Thoracic aorta (tissue), 2 donors: ENCODE results near the gene QRICH2. TPM values are rescaled to one million over a fixed set of nuclear protein-coding genes. Genes with fewer than 3 reads are reported as not detected.

ENCODE experiments used
- ATAC-seq: fragments of 150-250 bp; one replicate; pipeline ENCODE4 v1.8.0; 2017; ENCODE audit warnings: low read depth; ENCODE audit not compliant: insufficient number of reproducible peaks, low FRiP score
- DNase-seq: peaks from one replicate; pipeline ENCODE4 v3.0.0-alpha.2; 2020; ENCODE audit warnings: low spot score
- H3K27ac ChIP-seq, 2 donors: fragments of 200-600 bp; sonication (generic); 1 replicate in 1 of 2; 2 replicates in 1 of 2; pipeline ENCODE4 v1.5.1; 2016; ENCODE audit warnings: mild to moderate bottlenecking in 2 of 2, moderate library complexity in 2 of 2
- H3K27me3 ChIP-seq: fragments of 200-600 bp; sonication (generic); replicated peaks from 2 replicates; pipeline ENCODE4 v1.6.0; 2016; ENCODE audit warnings: mild to moderate bottlenecking; ENCODE audit not compliant: insufficient read depth
- H3K36me3 ChIP-seq: fragments of 200-600 bp; sonication (generic); one replicate; pipeline ENCODE4 v1.5.1; 2016
- H3K4me1 ChIP-seq, 2 donors: fragments of 200-600 bp; sonication (generic); 1 replicate in 1 of 2; 2 replicates in 1 of 2; pipeline versions ENCODE4 v1.5.1 to v1.6.0; 2016; ENCODE audit warnings: low read depth in 2 of 2, mild to moderate bottlenecking in 1 of 2; ENCODE audit not compliant: control insufficient read depth in 1 of 2
- H3K4me3 ChIP-seq: fragments of 200-600 bp; sonication (generic); 2 replicates; pipeline ENCODE4 v1.5.1; 2016; ENCODE audit warnings: mild to moderate bottlenecking
- H3K9me3 ChIP-seq: fragments of 200-600 bp; sonication (generic); 2 replicates; pipeline ENCODE4 v1.5.1; 2016
- total RNA-seq, 2 donors: library from RNA; depleted of rRNA; stranded (reverse); fragments of >200 nt; gene quantifications; one replicate each; pipeline versions ENCODE4 v1.1.0 to v1.2.3, GENCODE V29; 2016
- TF ChIP-seq, protein P1 (sequence below): fragments of 200-600 bp; sonication (generic); IDR thresholded peaks from one replicate; pipeline ENCODE4 v1.5.1; 2019; ENCODE audit warnings: antibody characterized with exemption

Gene QRICH2
- total RNA-seq, 2 donors from 2014 or later = 6.1 to 6.9 TPM

DNA sequence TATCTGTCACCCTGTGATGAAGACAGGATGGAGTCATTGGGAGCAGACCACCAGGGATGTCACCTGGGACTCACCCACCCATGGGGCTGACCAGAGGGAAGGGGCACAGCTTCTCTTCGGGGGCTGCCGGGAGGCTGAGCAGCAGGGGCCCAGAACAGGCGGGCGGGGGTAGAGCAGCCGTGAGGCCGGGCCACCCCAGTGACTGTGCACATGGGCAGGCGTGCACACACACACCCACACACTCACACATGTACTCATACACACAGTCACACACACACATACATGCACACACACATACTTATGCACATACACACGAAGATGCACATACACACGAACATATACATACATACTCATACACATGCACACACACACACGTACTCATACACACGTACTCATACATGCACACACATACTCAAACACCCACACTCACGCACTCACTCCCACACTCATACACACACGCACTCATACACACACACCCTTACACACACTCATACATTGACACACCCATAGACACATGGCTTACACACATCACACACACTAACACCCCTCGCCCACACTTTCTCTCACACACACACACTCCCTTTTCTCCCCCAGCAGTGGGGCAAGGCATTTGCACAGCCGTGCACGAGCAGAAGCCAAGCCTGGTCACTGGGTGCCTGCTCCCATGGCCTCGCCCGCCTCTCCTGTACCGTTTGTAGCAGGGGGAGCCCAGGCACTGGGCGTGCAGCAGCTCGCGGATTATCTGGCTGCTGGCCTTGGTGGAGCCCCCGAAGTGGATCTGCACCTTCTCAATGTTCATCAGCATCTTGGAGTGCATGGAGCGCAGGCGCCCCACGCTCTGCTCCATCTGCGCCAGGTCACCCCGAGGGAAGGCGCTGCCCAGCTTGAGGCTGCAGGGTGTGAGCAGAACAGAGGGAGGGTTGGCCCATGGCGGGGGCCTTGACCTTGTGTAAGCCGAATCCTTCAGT is 30.5 kb downstream of the QRICH2 start:
- no peak for DNase-seq
- H3K9me3 ChIP-seq = no peaks in the 10 kb centered on the region
- no peak for ATAC-seq
- no peak overlapping the region for H3K27ac ChIP-seq
- no peak overlapping the region for H3K4me3 ChIP-seq
- no peaks in the 10 kb centered on the region for H3K36me3 ChIP-seq
- H3K4me1 ChIP-seq = peaks cover 0 to 4% of the 10 kb centered on the region in 2 donors
- TF ChIP-seq, protein P1, sequence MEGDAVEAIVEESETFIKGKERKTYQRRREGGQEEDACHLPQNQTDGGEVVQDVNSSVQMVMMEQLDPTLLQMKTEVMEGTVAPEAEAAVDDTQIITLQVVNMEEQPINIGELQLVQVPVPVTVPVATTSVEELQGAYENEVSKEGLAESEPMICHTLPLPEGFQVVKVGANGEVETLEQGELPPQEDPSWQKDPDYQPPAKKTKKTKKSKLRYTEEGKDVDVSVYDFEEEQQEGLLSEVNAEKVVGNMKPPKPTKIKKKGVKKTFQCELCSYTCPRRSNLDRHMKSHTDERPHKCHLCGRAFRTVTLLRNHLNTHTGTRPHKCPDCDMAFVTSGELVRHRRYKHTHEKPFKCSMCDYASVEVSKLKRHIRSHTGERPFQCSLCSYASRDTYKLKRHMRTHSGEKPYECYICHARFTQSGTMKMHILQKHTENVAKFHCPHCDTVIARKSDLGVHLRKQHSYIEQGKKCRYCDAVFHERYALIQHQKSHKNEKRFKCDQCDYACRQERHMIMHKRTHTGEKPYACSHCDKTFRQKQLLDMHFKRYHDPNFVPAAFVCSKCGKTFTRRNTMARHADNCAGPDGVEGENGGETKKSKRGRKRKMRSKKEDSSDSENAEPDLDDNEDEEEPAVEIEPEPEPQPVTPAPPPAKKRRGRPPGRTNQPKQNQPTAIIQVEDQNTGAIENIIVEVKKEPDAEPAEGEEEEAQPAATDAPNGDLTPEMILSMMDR = no peak
- no peaks in the 10 kb centered on the region for H3K27me3 ChIP-seq

DNA sequence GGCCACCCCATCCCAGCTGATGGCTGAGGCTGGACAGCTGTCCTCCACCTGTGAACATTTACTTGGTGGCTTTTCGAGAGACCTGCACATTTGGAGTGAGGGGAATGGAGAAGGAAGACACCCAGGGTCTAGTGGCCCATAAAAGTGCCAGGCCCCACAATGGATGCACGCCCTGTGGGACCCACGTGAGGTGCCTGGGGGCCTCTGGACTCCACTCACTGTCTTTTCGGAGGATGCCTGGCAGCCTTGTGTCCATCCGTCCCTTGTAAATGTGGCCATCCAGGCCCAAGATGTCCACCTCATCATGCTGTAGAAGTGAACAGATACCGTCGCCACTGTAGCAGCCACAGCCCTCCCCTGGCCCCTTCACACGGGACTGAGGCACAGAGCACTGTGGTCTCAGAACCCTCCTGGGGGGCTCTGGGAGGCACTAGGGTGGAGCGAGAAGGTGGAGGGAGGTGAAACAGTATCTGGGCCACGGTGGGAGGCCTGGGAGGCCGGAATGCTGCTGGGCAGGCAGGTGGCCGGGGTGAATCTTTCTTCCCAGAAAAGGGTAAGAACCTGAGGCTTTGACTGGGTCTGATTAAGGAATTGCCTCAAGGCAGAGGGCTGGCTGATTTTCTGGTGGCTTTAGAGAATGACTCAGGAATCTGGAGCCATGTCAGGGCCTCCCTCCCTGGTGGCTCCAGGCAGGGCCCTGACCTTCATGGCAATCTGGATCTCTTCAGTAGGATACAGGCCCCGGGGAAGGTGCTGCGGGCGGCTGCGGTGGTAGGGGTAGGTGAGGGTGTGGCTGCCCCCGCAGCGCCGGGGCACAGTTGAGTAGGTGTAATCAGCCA is 31.4 kb downstream of the QRICH2 start:
- H3K4me3 ChIP-seq = no peak overlapping the region
- ATAC-seq = no peak
- no peaks in the 10 kb centered on the region for H3K9me3 ChIP-seq
- TF ChIP-seq, protein P1 = no peak
- H3K27ac ChIP-seq = no peak overlapping the region
- H3K36me3 ChIP-seq = no peaks in the 10 kb centered on the region
- DNase-seq = no peak
- H3K4me1 ChIP-seq = peaks cover 9 to 12% of the 10 kb centered on the region in 2 donors
- no peaks in the 10 kb centered on the region for H3K27me3 ChIP-seq

DNA sequence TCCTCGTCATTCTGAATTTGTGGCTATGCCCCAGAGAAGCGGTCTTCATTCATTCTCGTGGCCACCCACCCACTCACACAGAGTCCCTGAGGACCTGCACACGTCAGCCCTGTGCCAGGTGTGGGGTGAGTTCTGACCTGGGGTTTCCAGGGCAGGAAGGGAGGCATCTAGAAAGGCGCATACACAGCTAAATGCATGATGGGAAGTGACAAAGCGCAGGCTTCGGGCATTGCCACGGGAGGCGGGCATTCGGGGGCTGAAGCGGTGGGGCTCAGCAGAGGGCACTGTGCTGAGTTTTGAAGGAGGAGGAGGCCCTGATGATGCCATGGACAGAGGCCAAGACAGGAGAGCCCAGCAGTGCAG is 32.0 kb downstream of the QRICH2 start:
- ATAC-seq (no peak), DNase-seq (no peak)
- no peak overlapping the region for H3K27ac ChIP-seq
- peaks cover 12 to 15% of the 10 kb centered on the region in 2 donors for H3K4me1 ChIP-seq
- no peaks in the 10 kb centered on the region for H3K27me3 ChIP-seq
- TF ChIP-seq, protein P1 = no peak
- H3K36me3 ChIP-seq = no peaks in the 10 kb centered on the region
- H3K4me3 ChIP-seq = no peak overlapping the region
- no peaks in the 10 kb centered on the region for H3K9me3 ChIP-seq

DNA sequence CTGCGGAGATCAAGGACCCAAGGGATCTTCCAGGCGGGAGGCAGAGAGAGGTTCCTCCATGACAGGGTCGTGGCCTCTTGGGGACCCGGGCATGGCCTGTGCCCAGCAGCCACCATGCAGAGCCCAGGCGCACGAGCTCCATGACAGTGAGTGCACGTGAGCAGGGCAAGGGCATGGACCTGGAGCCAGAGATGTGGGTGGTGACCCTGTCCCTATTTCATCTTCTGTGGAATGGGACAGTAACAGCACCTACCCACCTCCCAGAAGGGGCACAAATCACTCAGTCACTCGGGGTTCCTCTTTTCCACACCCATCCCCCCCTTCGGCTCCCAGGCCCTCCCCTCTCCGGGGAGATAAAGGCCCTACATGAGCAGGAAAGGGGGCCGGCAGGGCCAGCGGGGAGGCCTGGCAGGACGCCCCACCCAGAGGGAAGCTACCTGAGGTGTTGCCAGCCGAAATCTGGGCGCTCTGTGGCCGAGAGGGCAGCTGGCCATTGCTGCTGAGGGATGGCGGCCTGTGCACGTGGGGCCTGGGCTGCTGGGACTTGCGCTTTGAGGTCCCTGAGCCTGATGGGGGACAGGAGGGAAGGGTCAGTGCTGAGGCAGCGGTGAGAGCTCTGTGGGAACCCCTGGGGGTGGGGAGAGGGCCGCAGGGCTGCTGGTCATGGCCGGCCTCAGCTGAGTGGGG is 32.6 kb downstream of the QRICH2 start:
- H3K4me1 ChIP-seq = peaks cover 12 to 15% of the 10 kb centered on the region in 2 donors
- TF ChIP-seq, protein P1 = no peak
- H3K27me3 ChIP-seq = no peaks in the 10 kb centered on the region
- DNase-seq (no peak), ATAC-seq (no peak)
- H3K27ac ChIP-seq = no peak overlapping the region
- no peak overlapping the region for H3K4me3 ChIP-seq
- H3K36me3 ChIP-seq = no peaks in the 10 kb centered on the region
- H3K9me3 ChIP-seq = no peaks in the 10 kb centered on the region
